SK-N-SH treated with all-trans-retinoic acid at 6 μM for 48 hours (cell line): ENCODE data around the gene ACKR3.

Experiments
- ATAC-seq: fragments of 200-7000 bp; cut with Tn5 transposase; 3 replicates; pipeline ENCODE4 v1.9.1; 2020; ENCODE audit warnings: mild to moderate bottlenecking, moderate library complexity
- ARNTL ChIP-seq: fragments of 450-650 bp; formaldehyde crosslinking; IDR thresholded peaks from 2 replicates; pipeline ENCODE4 v1.5.0; 2020; ENCODE audit warnings: low read depth, mild to moderate bottlenecking, moderate library complexity, borderline replicate concordance
- BACH2 ChIP-seq: fragments of 250-450 bp; sonication (Bioruptor Pico); IDR thresholded peaks from 2 replicates; pipeline ENCODE4 v1.9.0; 2021; ENCODE audit warnings: mild to moderate bottlenecking, borderline replicate concordance
- CSDC2 ChIP-seq: fragments of 250-450 bp; sonication (Bioruptor Pico); IDR thresholded peaks from 2 replicates; pipeline ENCODE4 v1.5.0; 2020; ENCODE audit warnings: mild to moderate bottlenecking, moderate library complexity
- OSR1 ChIP-seq: fragments of 250-450 bp; sonication (Bioruptor Pico); IDR thresholded peaks from 2 replicates; pipeline ENCODE4 v1.8.0; 2022; ENCODE audit warnings: moderate library complexity, mild to moderate bottlenecking, inconsistent platforms
- PPARA ChIP-seq: fragments of 250-450 bp; sonication (Bioruptor Pico); IDR thresholded peaks from 2 replicates; pipeline ENCODE4 v1.5.0; 2020; ENCODE audit warnings: mild to moderate bottlenecking, borderline replicate concordance
- RARB ChIP-seq: fragments of 250-450 bp; sonication (Bioruptor Pico); IDR thresholded peaks from 2 replicates; pipeline ENCODE4 v1.8.0; 2021; ENCODE audit warnings: mild to moderate bottlenecking, moderate library complexity
- SNAI2 ChIP-seq: fragments of 250-450 bp; sonication (Bioruptor Pico); IDR thresholded peaks from 2 replicates; pipeline ENCODE4 v1.5.0; 2020; ENCODE audit warnings: mild to moderate bottlenecking, moderate library complexity
- TOX ChIP-seq: fragments of 250-450 bp; sonication (Bioruptor Pico); IDR thresholded peaks from 2 replicates; pipeline ENCODE4 v1.8.0; 2021; ENCODE audit warnings: mild to moderate bottlenecking, moderate library complexity, borderline replicate concordance
- ZC3H10 ChIP-seq: fragments of 250-450 bp; sonication (Bioruptor Pico); IDR thresholded peaks from 2 replicates; pipeline ENCODE4 v1.5.1; 2021; ENCODE audit warnings: mild to moderate bottlenecking, moderate library complexity
- ZFP3 ChIP-seq: fragments of 250-450 bp; sonication (Bioruptor Pico); IDR thresholded peaks from 2 replicates; pipeline ENCODE4 v1.5.0; 2020; ENCODE audit warnings: mild to moderate bottlenecking, moderate library complexity
- ZFP30 ChIP-seq: fragments of 450-650 bp; formaldehyde crosslinking; IDR thresholded peaks from 2 replicates; pipeline ENCODE4 v1.5.0; 2022; ENCODE audit warnings: mild to moderate bottlenecking, moderate library complexity
- ZNF565 ChIP-seq: fragments of 450-650 bp; formaldehyde crosslinking; conservative IDR thresholded peaks from 2 replicates; pipeline ENCODE4 v1.5.0; 2020; ENCODE audit warnings: low read depth, mild to moderate bottlenecking, moderate library complexity
- ZNF70 ChIP-seq: fragments of 450-650 bp; formaldehyde crosslinking; IDR thresholded peaks from 2 replicates; pipeline ENCODE4 v1.5.0; 2020; ENCODE audit warnings: mild to moderate bottlenecking, moderate library complexity
- ZNF8 ChIP-seq: fragments of 450-650 bp; formaldehyde crosslinking; IDR thresholded peaks from 2 replicates; pipeline ENCODE4 v1.5.0; 2020; ENCODE audit warnings: mild to moderate bottlenecking, moderate library complexity
- TF ChIP-seq, protein P1 (sequence below): fragments of 250-450 bp; sonication (Bioruptor Pico); IDR thresholded peaks from 2 replicates; pipeline ENCODE4 v1.5.0; 2020; ENCODE audit warnings: mild to moderate bottlenecking, moderate library complexity
- TF ChIP-seq, protein P2 (sequence below): fragments of 250-450 bp; sonication (Bioruptor Pico); IDR thresholded peaks from 2 replicates; pipeline ENCODE4 v1.5.1; 2020; ENCODE audit warnings: low read depth, mild to moderate bottlenecking, moderate library complexity
- TF ChIP-seq, protein P3 (sequence below): fragments of 250-450 bp; sonication (Bioruptor Pico); IDR thresholded peaks from 2 replicates; pipeline ENCODE4 v1.8.0; 2020; ENCODE audit warnings: mild to moderate bottlenecking, moderate library complexity, borderline replicate concordance
- TF ChIP-seq, protein P4 (sequence below): fragments of 250-450 bp; sonication (Bioruptor Pico); IDR thresholded peaks from 2 replicates; pipeline ENCODE4 v1.5.1; 2021; ENCODE audit warnings: mild to moderate bottlenecking, moderate library complexity

The ACKR3 gene

DNA sequence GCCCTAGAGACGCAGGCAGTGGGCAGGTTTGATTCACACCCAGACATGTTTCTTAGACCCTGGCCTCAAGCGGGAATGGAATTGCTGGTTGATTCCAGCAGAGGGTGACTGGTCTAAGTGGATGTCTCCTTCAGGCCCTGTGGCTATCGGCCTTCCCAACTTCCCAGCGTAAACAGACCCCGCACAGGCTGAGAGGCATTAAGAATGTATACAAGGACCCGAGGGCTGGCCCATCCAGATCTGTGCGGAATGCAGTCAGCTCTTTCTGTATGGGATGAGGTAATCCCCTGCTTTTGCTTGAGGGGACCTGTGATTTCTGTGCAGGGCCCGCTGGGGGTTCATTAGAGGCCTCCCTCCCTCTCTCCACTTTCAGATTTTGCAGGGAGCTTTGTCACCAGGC is 6.5 kb downstream of the ACKR3 start (continued):
- no peak for TF ChIP-seq OSR1 (CRISPR knock-in tag)

DNA sequence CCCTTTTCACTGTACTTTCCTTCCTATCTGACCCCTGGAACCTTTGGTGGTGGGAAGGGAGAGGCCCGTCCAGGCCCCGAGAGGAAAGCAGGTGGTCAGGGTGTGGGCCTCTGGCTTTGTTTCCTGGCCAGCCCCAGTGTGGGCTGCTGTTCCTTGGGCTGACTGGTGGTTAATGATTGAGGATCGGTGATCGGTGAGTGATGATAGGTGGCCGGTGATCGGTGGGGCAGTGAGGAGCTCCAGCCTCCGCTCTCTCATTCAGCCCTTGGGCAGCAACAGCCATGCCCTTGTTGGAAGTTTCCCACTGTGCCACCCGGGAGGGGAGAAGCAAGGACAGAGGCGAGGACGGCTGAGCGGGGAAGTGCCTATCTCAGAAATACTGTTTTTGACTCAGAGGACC is 7.3 kb downstream of the ACKR3 start:
- TF ChIP-seq, protein P1, sequence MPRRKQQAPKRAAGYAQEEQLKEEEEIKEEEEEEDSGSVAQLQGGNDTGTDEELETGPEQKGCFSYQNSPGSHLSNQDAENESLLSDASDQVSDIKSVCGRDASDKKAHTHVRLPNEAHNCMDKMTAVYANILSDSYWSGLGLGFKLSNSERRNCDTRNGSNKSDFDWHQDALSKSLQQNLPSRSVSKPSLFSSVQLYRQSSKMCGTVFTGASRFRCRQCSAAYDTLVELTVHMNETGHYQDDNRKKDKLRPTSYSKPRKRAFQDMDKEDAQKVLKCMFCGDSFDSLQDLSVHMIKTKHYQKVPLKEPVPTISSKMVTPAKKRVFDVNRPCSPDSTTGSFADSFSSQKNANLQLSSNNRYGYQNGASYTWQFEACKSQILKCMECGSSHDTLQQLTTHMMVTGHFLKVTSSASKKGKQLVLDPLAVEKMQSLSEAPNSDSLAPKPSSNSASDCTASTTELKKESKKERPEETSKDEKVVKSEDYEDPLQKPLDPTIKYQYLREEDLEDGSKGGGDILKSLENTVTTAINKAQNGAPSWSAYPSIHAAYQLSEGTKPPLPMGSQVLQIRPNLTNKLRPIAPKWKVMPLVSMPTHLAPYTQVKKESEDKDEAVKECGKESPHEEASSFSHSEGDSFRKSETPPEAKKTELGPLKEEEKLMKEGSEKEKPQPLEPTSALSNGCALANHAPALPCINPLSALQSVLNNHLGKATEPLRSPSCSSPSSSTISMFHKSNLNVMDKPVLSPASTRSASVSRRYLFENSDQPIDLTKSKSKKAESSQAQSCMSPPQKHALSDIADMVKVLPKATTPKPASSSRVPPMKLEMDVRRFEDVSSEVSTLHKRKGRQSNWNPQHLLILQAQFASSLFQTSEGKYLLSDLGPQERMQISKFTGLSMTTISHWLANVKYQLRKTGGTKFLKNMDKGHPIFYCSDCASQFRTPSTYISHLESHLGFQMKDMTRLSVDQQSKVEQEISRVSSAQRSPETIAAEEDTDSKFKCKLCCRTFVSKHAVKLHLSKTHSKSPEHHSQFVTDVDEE (CRISPR knock-in tag), result no peak
- TF ChIP-seq TOX (CRISPR knock-in tag), result no peak
- no peak for TF ChIP-seq CSDC2
- TF ChIP-seq, protein P2, sequence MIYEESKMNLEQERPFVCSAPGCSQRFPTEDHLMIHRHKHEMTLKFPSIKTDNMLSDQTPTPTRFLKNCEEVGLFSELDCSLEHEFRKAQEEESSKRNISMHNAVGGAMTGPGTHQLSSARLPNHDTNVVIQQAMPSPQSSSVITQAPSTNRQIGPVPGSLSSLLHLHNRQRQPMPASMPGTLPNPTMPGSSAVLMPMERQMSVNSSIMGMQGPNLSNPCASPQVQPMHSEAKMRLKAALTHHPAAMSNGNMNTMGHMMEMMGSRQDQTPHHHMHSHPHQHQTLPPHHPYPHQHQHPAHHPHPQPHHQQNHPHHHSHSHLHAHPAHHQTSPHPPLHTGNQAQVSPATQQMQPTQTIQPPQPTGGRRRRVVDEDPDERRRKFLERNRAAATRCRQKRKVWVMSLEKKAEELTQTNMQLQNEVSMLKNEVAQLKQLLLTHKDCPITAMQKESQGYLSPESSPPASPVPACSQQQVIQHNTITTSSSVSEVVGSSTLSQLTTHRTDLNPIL, result no peak
- no peak for TF ChIP-seq ZFP30
- no peak for TF ChIP-seq SNAI2 (CRISPR knock-in tag)
- TF ChIP-seq RARB (CRISPR knock-in tag), result no peak
- TF ChIP-seq, protein P3, sequence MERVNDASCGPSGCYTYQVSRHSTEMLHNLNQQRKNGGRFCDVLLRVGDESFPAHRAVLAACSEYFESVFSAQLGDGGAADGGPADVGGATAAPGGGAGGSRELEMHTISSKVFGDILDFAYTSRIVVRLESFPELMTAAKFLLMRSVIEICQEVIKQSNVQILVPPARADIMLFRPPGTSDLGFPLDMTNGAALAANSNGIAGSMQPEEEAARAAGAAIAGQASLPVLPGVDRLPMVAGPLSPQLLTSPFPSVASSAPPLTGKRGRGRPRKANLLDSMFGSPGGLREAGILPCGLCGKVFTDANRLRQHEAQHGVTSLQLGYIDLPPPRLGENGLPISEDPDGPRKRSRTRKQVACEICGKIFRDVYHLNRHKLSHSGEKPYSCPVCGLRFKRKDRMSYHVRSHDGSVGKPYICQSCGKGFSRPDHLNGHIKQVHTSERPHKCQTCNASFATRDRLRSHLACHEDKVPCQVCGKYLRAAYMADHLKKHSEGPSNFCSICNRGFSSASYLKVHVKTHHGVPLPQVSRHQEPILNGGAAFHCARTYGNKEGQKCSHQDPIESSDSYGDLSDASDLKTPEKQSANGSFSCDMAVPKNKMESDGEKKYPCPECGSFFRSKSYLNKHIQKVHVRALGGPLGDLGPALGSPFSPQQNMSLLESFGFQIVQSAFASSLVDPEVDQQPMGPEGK (CRISPR knock-in tag), result no peak
- no peak for ATAC-seq

DNA sequence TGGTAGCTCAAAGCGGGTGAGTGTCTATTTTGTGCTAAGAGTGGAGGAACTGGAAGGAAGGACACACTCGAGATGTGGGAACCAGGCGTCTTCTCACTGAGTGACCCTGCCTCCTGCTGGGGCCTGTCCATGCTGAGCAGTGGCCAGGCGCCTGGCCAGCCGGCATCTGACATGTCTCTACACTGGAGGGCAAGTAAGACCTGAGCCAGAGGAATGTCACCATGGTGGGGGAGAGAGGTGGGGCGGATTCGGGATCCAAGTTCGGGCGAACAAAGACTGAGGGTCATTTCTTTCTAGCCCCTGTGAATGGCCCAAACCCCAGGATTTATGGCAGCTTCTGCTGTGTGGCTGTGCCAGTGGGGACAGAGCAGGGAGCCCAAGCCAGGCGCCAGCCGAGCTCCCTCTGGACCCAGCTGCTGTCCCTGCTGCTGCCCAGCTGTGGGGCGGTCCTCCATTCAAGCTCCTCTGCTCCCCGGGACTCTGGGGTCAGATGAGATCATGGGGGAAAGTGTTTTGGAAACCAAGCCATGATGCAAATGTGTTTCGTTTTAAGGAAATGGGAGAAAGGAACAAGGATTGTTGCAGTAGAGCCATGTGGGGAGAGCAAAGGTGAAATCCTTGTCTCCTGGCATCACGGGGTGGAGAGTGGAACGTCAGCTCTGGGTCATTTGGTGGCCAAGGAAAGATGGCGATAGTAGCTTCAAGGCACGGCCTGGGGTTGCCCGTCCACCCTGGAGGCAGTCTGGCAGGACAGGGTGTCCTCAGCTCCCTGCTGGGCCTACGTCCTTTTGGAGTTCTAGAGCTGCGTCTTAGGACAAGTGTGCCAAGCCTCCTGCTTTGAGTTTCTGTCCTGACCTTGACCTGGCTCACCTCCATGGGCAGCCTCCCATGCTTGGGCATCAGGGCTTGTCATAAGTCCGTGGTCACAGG is 8.1 kb downstream of the ACKR3 start:
- TF ChIP-seq, protein P4, sequence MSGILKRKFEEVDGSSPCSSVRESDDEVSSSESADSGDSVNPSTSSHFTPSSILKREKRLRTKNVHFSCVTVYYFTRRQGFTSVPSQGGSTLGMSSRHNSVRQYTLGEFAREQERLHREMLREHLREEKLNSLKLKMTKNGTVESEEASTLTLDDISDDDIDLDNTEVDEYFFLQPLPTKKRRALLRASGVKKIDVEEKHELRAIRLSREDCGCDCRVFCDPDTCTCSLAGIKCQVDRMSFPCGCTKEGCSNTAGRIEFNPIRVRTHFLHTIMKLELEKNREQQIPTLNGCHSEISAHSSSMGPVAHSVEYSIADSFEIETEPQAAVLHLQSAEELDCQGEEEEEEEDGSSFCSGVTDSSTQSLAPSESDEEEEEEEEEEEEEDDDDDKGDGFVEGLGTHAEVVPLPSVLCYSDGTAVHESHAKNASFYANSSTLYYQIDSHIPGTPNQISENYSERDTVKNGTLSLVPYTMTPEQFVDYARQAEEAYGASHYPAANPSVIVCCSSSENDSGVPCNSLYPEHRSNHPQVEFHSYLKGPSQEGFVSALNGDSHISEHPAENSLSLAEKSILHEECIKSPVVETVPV, result no peak
- TF ChIP-seq SNAI2 (CRISPR knock-in tag) (no peak), CSDC2 (no peak), ZFP3 (CRISPR knock-in tag) (no peak), RARB (CRISPR knock-in tag) (no peak), BACH2 (CRISPR knock-in tag) (no peak), ZNF70 (CRISPR knock-in tag) (no peak), PPARA (CRISPR knock-in tag) (no peak), ZFP30 (no peak), ARNTL (CRISPR knock-in tag) (no peak), ZNF8 (CRISPR knock-in tag) (no peak), ZNF565 (no peak), ZC3H10 (CRISPR knock-in tag) (no peak)
- TF ChIP-seq, protein P1 (CRISPR knock-in tag), result no peak
- TF ChIP-seq, protein P3 (CRISPR knock-in tag), result no peak
- TF ChIP-seq, protein P2, result no peak
- TF ChIP-seq, all 23 proteins: peak for 0
- ATAC-seq, result no peak
